K562 (cell line): ENCODE results near the gene SECISBP2.

Experiments used
- RBBP5 ChIP-seq: fragments of 200-600 bp; sonication (generic); IDR thresholded peaks from 2 replicates; pipeline ENCODE4 v1.6.1; 2012; ENCODE audit warnings: borderline replicate concordance, mild to moderate bottlenecking, low read length, control low read depth, inconsistent platforms; ENCODE audit not compliant: insufficient read depth, poor library complexity, severe bottlenecking
- ZNF274 ChIP-seq: IDR thresholded peaks from 2 replicates; pipeline ENCODE4 v1.6.1; 2011; ENCODE audit warnings: low read depth, mild to moderate bottlenecking, low read length, moderate library complexity, borderline replicate concordance

GRCh38 chr9:89305868-89306267 is 12.4 kb upstream of the SECISBP2 start:
- TF ChIP-seq ZNF274: no peak
- TF ChIP-seq RBBP5: no peak
